SKM-1 treated with dmso at 0.1 percent for 144 hours (cell line): ENCODE results near the gene SGPL1.
"Not testable (repeated sequence)": the region's sequence is repeated elsewhere in the genome, so short reads cannot be mapped to it uniquely, and the experiment has no call there.

Experiments used
- DNase-seq: peaks from one replicate; lab custom pipeline; 2025; ENCODE audit not compliant: unreplicated experiment; lab: John Stamatoyannopoulos, UW

The SGPL1 gene

DNA sequence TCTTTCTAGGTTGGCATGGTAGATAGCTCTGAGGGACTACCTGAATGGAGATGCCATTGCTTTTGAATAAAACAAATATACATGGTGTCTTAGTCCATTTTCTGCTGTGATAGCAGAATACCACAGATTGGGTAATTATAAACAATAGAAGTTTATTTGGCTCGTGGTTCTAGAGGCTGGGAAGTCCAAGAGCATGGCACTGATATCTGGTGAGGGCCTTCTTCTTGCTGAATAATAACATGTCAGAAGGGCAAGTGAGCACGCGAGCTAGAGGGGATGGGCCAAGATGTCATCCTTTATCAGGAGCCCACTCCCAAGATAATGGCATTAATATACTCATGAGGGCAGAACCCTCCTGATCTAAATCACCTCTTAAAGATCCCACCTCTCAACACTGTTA is 21.9 kb downstream of the SGPL1 start:
- no peak for DNase-seq

DNA sequence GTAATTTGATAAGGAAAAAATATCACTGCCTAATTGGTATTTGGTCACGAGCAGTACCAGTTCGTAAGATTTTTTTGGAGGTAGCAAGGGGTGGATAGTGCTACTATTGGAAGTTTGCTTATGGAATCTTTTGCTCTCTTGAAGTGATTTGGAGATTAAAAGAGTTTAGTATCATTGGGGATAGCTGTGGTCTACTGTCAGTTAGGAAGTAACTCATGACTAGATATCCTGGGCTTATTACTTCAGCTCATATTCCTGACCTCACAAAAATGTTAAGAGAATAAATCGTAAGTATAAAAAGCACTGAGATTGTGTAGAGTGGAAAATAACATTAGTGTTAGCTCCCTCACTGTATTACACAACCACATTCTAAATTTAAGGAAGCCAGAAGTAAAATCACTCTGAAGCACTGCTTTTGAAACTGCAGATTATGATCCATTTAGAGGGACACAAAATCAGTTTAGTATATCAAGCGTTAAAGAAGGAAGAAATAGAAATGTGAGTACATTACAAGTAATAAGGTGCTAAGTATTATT is 22.6 kb downstream of the SGPL1 start:
- no peak for DNase-seq

DNA sequence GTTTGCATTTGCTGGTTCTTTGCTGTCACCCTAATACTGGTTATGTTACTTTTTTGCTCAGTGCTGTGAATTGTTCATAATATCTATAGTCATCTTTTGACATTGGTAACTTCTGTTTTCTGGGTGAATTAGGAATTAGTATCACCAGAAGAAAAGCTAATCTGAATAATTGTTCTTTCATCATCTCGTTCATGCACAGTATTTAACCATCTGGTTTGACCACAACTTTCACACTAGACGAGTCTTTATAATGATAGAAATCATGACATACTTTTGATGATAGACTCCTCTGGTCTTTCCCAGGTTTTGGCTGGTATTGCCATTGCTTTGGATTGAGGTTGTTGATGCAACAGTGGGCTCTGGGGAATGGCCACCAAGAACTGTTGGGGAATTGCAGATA is 25.1 kb downstream of the SGPL1 start:
- no peak for DNase-seq

DNA sequence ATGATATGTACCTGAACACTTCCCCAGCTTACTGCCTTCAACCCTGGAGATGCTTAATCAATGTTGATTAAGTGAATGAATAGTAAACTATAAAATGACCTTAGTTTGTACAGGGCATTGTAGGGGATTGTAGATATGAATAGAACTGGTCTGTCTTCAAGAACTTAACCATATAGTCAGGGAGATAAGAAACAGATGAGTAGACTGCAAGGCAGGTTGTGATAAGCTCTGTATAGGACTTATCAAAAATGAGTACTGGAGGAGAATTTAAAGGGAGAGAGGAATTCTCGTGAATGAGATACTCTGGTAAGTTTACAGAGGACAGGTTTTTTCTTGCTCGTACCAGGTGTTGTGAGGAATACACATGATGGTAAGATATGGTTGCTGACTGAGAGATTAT is 27.6 kb downstream of the SGPL1 start:
- DNase-seq, result no peak

DNA sequence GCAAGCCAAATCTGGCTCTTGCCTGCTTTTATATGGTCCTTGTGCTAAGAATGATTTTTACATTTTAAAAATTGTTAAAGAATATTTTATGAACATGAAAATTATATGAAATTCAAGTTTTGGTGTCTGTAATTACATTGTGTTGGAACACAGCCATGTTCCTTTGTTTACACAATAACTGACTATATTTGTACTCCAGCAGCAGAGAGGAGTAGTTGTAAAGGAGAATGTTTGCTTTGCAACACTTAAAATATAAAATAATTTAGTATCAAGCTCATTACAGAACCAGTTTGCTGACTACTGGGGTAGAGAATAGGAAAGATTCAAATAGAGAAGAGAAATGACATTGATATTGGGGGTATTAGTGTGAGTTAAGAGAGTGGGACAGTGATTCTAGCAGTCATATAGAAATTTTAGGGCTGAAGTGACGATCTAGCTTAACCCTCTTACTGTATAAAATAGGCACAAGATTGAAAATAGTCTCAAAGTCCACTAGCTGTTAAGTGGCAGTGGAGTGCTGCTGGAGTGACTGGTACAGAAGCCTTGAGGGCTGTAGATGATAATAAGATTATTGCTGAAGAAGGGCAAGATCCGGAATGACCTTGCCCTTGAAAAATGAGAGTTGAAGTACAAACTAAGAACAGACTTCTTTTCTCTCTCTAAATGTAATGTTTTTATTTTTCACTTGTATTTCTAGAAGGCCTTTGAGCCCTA is 28.2 kb downstream of the SGPL1 start:
- no peak for DNase-seq

DNA sequence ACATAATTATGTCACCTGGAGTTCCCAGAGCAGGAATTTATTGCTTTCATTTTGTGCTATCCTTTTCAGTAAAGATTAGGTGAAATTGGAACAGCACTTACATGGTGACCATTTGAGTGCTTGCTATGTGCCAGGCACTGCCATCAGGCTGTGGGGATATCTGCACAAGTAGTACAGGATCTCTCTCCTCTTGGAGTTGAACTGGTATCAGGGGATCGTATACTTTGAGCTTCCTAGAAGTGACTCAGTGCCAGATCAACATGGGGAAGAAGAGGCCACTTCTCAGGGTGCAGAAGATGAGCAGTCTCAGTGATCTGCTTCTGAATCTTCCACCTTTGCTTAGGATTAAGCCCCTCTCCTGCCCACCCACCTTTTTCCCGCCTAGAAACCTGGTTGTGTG is 29.5 kb downstream of the SGPL1 start:
- DNase-seq, result no peak

DNA sequence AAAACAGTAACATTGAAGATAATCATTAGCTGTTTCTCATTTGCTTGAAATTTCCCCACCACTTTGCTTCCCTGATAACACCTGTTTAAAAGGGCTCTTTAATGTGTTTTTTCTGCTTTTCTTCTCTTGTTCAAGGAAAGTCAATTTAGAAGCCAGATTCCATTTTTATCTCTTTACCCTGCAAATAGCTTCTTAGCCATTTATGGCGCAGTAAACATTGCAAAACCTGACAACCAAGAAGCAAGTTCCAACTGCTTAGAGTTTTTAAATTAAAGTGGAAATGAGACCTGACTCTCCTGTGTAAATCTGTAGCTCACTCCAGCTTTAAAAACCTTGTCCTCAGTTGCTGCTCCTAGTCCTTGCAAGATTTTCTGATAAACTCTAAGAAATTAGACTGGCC is 30.1 kb downstream of the SGPL1 start:
- DNase-seq, result no peak

DNA sequence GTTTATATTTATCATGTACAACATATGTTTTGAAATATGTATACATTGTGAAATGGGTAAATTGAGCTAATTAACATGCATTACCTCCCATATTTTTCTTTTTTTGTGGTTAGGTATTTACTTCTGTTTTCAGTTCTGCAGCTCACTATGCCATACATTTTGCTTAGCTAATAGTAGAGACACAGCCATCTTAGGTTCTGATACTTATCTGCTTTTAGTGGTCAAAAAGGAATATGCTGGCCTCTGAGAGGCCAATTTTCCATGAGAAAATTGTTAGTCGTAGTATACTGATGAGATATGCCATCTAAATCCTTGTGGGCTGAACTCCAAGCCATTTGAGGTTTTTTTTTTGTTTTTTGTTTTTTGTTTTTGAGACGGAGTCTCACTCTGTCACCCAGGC is 31.0 kb downstream of the SGPL1 start:
- no peak for DNase-seq

DNA sequence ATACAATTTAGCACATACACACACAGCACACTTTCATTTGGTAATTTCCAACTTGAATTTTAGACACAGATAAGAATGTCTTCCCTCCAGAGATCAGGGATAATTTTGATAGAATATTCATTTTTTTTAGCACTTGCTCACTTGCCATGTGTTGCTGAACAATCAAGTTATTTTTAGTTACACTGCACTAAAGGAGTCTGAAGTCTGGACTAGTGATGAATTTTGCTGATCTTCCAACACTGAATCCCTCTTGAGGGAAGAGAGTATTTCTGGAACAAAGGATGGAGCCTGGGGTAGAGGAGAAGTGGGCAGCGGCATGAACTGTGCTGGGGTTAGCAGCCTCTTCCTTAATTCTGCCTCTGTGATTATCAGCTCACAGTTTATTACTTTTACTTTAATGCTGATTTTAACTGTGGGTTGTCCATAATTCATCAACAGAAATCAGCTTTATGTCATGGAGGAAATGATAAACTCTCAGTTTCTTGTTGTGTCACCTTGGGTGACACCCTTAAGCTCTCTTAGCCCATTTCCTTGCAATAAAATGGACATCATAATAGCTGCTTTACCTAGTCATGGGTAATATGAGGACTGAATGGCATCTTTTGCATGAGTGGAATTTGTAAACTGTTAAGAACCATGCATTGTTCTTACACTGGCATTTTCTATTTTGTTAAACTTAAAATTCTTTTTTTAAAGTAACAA is 32.1 kb downstream of the SGPL1 start:
- DNase-seq, result no peak

DNA sequence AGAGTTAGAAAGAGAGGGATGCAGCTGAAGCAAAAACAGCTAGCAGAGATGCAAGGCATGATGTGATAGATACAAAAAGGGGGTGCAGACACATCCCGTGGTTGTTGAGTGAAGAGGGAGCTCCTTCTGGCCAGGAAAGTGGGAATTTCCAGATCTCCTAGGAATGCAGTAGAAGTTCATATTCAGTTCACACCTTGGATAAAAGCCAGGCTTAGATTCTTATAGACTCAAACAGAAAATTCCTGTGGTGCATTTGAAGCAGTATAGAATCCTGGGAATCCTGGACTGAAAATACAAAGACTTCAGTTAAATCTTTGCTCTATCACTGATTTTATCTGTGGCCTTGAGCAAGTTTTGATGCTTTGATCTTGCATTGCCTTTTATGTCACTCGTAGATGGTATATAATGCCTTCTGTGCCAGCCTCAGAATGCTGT is 33.9 kb downstream of the SGPL1 start:
- no peak for DNase-seq

DNA sequence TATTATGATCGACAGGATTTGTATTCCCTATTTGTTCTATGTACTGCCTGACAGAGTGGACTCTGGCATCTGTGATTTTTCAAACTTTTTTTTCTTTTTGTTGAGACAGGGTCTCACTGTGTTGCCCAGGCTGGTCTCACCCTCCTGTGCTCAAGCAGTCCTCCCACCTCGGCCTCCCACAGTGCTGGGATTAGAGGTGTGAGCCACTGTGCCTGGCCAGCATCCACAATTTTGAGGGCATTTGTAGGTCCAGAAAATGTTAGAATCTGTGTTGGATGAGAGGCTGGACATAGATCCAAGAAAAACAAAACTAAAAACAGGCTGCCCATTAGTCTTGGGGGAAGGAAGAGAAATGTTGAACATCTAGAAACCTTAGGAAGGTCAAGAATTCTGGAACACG is 34.3 kb downstream of the SGPL1 start:
- no peak for DNase-seq

DNA sequence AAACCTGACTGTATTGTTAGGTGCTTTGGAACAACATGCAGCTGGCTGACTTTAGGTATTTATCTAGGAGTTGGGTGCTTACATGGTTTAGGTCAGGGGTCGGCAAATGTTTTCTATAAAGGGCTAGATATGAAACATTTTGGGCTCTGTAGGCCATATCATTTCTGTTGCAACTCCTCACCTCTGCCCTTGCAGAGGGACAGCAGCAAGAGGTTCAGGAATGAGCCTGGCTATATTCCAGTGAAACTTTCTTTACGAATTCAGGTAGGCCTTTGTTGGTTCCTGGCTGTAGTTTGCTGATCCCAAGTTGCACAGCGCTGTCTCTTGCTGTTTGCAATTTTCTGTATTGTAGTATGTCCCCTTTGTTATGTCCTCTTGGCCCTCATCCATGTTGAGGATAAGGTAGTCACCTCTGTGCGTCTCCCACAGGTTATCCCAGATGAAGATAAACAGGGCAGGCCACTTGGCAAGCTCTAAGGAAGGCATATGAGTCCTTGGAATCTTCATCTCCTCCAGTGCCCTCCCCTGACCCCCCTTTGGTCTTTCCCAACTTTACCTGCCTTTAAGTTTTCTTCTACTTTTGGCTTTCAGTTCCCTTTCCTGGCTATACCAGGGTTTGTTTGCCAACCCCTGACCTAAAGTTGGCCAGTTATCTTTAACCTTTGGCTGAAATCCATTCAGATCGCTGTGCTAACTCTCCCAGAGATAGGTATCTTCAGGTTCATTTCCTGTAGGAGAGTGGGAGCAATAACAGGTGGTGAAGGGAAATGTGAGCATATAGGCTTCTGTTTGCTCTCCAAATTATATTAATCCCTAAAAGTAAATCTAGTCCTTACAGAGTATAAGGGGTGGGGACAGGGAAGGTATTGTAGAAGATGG is 36.1 kb downstream of the SGPL1 start:
- no peak for DNase-seq

DNA sequence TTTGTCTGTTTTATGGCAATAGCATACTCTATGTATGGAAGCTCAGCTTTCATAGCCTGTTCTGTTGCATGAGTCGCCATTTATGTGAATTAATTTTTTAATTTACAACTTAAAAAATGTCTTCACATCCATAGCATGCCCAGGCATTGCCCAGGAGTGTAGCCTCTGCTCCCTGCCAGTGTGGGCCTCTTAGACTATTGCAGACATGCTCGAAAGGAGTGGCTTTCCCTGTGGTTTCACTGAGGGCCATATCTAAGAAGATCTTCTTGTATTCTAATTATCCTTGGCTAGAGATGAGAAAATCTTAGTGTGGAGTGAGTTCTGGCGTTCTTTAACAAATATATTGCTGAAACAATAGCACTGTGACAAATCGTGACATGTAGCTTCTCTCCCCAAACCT is 37.3 kb downstream of the SGPL1 start:
- DNase-seq, result no peak

DNA sequence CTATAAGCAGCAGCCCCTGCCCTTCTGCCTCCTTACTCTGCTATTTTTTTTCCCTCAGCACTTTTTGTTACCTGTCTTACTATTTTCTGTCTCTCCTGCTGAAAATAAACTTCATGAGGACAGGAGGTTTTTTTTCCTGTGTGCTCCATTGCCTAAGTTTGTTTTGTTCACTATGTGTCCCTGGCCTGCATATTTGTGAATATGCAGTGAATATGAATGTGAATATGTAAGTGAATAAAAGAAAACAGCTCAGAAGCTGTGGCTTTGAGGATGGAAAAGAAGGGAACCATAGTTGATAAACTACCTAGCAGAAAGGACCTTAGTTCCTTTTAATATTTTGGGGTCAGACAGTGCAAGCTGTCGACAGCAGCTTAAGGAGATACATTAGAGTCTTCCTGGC is 37.7 kb downstream of the SGPL1 start:
- DNase-seq, result no peak

DNA sequence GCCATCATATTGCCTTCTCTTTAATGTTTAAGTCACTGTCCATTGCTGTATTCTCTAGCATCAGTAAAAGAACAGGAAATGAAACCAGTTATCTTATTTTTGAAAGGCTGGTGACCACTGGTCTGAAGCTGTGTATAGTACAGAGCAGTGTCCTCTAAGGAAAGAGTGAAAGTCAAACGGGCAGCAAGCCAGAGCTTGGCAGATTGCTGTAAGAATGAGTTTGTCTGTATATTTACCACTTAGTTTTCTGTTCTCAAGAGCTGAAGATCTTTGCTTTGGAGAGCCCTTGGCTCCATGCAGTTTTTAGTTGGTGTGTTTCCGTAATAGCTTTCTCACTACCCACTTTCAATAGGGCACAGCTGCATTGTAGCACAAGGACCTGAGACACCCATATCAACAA is 40.7 kb downstream of the SGPL1 start:
- no peak for DNase-seq

DNA sequence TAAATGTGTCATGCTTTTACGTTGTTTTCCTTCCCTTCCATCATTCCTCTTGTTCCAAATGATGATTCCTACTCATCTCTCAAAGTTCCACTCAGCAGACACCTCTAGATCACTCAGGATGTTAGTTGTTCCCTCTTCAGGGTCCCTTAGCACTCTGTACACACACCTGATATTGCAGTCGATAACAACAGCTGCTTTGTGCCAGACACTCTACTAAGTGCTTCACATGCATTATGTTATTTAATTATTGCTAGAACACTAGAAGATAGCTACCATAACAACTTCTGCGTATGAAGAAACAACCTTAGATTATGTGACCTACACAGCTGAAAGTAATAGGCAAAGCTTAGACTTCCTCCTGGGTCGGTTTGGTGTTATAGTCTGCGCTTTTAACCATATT is 43.0 kb downstream of the SGPL1 start:
- no peak for DNase-seq

DNA sequence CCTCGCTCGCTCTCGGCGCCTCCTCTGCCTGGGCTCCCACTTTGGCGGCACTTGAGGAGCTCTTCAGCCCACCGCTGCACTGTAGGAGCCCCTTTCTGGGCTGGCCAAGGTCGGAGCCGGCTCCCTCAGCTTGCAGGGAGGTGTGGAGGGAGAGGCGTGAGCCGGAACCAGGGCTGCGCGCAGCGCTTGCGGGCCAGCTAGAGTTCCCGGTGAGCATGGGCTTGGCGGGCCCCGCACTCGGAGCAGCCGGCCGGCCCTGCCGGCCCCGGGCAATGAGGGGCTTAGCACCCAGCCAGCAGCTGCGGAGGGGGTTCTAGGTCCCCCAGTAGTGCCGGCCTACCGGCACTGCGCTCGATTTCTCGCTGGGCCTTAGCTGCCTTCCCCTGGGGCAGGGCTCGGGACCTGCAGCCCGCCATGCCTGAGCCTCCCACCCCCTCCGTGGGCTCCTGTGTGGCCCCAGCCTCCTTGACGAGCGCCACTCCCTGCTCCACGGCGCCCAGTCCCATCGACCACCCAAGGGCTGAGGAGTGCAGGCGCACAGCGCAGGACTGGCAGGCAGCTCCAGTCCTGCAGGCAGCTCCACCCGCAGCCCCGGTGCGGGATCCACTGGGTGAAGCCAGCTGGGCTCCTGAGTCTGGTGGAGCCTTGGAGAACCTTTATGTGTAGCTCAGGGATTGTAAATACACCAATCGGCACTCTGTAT is 45.9 kb downstream of the SGPL1 start:
- not testable (repeated sequence) for DNase-seq

DNA sequence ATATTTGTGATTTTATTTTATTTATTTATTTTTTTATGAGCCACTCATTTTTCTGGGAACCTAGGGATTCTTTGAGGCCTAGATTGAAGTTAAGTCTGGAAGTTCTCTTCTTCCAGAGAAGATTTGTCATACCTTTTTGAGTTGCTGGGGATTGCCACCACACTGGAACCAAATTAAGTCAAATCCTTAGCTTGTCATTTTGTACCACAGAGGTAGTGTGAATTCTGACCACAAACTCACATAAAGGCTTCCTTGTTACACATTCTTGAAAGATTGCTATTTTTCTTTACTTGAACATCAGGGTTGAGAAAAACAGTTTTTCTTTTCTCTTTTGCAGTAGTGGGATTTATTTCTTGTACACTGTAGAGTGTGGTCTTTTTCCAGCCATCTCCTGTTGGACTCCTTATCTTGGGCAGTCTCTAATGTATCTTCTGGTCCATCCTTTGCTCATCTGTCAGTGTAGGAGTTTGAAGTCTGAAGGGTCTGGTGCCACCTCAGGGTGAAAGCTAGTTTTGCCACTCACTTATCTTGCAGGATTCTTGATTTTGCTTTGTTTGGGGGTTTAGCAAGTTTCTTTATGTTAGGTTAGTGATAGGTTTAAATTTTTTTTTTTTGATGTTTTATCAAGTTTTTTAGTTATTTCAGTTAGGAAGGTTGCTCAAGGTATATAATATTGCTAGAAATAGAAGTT is 47.9 kb downstream of the SGPL1 start:
- DNase-seq, result no peak

DNA sequence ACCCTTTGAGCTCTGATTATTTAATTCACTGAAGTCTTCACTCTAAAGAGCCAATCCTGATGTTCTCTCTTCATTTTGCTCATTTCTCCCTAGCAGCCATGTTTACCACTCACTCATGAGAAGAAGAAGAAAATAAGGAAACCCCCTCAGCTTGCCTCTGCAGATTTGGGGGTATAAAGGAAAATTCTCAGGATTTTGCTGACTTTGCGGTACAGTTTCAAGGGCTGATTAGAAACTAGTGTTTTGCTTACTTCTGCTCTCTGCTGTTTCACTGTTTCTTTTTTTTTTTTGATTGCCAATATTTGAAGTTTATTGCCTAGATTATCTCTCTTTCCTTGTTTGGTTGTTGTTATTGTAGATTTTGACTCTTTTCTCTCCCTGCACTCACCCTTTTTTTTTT is 49.2 kb downstream of the SGPL1 start:
- DNase-seq, result no peak

DNA sequence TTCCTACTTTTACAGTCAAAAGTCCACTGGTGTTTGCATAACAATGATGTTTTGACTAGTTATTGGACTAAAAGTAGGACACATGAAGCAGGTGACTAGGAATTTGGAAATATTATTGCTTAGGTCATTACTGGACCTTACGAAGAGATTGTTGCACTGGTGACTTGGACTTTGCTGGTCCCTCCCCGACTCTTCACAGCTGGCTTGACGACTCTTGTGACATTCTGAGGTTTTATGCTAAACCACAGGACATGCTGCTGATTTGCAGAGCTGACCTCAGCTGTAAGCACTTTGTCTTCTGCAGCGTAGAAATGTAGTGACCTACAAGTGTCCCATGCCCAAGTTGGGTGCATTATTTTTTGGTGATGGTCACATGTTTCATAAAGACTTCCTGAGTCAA is 50.7 kb downstream of the SGPL1 start:
- DNase-seq, result peak; percentile 25
